GM19035 (cell line): ENCODE data around the gene SMG7.

Source experiments
- ATAC-seq: cut with Tn5 transposase; IDR thresholded peaks from one replicate; pipeline ENCODE4 v1.9.1; 2021; ENCODE audit not compliant: unreplicated experiment

Gene SMG7

DNA sequence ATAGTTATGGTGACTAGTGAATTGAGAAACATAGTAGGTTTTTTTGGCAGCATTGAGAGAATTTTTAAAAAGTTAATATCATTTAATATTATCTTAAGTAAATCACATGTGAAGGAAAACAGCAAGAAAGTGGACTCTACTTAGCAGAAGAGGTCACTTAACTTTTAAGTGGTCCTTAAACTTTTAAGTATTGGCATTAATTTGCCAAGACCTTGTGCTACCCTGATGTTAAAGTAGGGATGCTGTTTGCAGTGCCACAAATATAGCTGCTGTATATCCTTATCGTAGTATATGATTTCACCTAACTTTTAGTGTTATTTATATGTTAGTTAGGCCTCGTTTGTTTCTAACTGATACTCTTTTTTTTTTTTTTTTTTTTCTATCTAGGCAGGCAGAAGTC is 40.2 kb downstream of the SMG7 start:
- no peak for ATAC-seq

DNA sequence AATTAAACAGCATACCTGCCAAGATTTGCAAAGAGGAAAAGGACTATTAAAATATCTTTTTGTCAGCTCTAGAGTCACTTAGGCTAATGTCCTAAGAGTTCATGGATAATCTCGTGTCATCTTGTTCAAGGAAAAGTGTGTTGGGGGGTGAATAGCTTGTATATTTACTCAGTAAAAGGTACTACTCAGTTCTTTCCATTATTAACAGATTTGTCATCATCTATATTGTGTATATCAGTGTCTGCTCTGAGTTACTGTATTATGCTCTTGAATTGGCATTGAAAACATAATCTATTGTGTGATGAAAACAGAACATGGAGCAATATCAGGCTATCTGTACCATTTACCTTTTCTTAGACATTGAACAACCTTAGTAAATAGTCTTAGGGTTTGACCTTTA is 41.9 kb downstream of the SMG7 start:
- ATAC-seq: no peak

DNA sequence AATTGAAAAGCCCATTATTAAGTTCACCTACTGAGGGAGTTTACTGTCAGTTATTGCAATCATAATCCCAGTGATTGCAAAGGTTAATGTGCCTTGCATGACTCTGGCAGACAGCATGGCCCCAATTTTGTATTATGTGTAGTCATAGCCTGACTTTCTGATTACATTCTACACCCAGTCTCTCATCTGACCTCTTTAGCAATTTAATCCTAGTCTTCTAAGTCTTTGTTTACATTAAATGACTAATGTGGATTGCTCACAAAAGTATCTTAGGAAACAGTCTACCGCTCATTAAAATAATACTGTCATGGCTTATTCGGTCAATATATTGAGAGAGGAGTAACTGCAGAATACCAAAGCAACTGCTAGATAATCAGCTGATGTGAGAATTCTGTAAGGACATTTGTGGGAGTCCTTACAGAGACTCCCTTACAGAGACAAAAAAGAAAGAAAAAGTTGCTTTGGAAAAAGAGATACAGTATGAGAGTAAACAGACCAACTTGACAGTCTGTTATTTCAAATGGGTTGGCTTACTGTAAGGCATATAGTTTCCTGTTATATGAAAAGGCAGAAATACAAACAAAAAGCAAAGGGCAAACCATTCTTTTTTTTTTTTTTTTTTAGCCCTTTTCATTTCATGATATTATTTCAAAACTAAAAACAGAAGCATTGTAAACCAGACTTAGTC is 42.8 kb downstream of the SMG7 start:
- no peak for ATAC-seq

DNA sequence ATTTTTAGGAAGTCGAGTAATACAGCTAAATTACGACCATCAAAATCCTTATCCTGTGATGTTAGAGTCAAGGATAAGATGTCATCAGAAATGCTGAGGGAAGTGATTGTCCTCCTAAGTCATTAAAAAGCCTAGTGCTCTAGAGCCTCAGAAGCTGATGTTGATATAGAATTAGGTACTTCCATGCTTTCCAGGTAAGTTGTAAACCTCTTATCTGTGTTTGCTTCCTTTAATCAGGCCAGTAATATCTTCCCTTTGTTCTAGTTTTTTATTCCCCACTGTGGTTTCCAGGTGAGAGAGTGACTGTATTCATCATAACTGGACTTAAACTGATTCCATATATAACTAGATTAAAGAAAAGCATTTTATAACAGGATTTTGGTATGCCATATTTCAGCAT is 44.4 kb downstream of the SMG7 start:
- ATAC-seq: no peak

DNA sequence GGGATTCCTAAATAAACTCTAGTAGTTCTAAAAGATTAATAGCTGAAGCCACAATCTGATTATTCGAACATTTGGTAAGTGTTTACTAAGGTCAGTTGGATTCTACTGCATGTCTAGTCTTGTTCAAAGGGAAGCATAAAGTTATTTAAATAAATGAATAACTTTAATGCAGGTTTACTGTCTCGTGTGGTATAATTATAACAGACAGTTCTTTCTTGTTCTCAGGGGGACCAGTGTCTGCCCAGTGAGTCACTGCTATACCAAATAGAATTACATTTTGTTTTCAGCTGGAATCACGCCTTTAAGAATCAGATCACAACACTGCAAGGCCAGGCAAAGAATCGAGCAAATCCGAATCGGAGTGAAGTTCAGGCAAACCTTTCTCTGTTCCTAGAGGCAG is 45.1 kb downstream of the SMG7 start:
- no peak for ATAC-seq

DNA sequence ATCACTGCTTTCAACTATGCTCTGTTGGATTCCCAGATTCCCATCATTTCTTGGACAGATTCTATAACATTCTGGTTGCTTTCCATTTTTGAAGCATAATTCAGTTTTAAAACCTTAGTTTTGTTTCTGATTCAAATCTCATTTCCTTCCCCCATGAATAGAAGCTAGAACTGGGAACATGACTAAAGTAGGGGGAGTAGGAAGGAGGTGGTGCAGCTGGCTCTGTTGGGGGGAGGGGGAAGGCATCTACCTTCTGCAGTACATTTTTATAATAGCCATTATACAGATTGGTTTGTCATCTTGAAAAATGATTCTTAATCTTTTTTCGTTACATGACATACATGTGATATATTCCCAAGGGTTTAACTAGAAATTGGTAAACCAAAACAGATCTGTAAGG is 48.1 kb downstream of the SMG7 start:
- ATAC-seq: no peak

DNA sequence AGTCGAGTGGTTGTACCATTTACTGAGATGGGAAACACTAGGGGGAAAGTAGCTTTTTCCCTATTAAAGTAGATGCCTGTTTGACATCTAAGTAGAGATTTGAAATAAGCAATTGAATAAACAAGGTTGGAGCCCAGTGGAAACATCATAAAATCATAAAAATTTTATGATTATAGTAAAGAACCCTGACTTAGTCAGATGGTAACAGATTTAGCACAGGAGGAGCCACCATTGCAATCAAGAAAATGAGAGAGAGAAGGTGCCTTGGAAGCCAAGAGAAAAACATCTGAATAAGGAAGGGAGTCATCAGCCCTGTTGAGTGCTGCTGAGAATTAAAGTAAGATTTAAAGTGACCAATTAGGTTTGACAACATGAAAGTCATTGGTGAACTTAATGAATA is 49.8 kb downstream of the SMG7 start:
- ATAC-seq: no peak

DNA sequence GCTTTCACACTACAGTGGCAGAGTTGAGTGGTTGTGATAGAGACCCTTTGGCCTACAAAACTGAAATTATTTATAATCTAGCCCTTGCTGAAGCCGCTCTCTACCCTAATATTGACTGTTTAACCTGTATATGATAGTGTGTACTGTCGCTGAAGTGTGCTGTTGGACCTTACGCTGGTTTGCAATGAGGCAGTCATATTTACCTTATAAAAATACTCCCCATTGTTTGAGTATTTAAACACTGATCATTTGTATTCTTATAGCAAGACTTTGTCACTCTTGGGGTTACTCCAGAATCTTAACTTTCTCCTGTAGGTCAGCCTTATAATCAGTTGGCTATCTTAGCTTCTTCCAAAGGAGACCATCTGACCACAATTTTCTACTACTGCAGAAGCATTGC is 56.3 kb downstream of the SMG7 start:
- ATAC-seq: no peak

DNA sequence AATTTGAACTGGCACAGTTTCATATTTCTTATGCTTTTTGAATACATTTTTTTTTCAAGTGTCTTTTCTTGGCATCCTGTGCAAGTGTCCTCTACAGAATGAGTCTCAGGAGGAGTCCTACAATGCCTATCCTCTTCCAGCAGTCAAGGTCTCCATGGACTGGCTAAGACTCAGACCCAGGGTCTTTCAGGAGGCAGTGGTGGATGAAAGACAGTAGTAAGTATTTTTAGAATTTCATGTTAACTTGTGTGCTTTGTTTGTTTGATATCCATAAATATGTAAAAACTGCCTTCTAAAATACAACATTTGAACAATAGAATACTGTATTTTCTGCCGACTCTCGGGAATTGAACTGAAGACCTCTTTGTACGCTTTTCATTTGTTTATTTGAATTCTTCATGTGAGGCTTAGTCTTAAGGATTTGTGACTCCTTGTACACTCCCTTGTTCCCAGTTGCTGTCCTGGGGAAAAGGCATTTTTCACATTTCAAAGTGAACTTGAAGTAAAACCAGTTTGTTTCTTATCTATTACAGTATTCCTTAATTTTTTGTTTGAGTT is 61.4 kb downstream of the SMG7 start:
- no peak for ATAC-seq

DNA sequence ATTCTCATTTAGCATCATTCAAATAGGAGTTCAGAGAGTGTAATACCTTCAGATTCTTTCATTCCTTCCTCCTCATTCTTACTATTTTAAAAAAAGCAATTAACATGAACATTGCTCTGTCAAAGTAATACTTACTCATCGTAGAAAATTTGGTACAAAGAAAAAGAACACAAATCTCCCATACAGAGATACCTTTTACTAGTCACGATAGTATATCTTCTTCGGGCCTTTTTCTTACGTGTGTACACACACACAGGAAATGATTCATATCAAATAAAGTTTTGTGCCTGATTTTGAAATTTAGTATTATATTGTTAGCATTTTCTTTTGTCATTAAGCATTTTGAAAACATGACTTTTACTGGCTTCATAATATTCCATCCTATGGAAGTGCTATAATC is 65.1 kb downstream of the SMG7 start:
- ATAC-seq: no peak

DNA sequence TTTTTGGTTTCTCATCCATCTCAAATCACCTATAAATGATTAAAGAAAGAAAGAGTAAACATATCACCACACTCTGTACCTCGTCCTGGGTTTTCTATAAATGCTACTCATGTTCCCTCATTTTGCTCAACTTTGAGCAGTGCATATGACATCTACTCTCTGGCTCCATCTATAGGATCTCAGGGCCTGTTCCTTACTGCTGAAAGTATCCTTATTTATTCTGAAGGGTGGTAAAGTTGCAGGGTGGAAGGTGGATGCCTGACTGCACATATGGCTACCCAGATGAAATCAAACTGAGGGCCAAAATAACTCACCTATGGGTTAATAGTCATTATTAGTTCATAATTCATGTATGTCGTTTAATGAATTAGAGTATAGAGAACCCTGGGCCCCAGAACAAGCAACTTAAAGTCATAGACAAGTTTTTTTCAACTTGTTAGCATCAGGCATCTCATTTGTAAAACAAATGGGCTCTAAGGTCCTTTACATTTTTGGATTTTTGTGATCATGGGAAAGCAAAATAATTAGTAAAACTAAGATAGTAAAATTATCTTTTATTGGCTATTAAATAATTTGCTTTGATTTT is 71.4 kb downstream of the SMG7 start:
- no peak for ATAC-seq

DNA sequence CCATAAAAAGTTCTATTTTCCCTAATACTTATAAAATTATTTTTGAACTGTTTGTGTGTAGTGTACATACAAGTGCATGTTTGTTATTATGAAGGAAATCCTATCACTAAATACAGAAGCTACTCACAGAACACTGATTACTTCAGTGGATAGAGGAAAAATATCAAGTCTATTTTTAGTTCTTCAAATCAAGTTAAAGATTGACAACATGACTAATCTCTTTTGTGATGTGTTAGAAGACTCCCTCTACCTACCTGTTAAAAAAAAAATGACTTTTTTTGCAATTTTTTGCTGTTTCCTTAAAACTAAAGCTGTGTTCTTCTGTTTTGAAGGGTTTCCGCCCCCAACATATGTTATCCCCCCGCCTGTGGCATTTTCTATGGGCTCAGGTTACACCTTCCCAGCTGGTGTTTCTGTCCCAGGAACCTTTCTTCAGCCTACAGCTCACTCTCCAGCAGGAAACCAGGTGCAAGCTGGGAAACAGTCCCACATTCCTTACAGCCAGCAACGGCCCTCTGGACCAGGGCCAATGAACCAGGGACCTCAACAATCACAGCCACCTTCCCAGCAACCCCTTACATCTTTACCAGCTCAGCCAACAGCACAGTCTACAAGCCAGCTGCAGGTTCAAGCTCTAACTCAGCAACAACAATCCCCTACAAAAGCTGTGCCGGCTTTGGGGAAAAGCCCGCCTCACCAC is 72.4 kb downstream of the SMG7 start:
- no peak for ATAC-seq

DNA sequence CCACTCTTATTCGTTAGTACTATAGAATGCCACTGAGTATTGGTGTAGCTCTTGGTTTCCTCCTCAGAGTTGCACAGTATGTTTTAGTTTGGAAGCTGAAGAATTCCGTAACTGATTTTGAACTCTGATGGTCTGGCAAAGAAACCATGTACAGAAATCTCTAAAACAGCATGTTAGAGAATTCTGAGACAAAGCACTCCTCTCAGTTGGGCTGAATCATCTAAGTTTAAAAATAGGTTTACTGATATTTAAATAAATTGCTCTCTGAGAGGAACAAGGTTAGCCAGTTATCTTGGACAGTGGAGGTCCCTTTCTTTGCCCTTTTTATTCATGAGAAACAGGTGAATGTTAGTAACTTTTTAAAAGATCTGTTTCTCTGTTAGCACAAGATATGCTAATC is 74.1 kb downstream of the SMG7 start:
- no peak for ATAC-seq

DNA sequence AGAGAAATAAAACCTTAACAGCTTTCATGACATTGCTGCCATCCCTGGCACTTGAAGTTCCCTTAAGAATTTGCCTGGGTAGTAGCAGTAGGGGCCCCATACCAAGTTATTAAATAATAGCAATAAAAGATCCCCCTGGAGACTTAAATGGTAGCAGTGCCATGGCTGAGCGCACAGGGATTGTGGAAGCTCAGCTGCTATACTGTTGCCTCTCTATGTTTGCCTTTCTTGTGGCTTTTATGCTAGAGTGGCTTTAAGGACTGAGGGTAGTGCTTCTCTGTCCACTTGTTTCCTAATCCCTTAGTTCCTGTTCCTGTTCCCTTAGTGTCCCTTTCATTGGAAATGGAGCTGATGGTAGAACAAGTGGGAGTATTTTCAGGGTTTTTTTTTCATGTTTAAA is 75.8 kb downstream of the SMG7 start:
- ATAC-seq: no peak

DNA sequence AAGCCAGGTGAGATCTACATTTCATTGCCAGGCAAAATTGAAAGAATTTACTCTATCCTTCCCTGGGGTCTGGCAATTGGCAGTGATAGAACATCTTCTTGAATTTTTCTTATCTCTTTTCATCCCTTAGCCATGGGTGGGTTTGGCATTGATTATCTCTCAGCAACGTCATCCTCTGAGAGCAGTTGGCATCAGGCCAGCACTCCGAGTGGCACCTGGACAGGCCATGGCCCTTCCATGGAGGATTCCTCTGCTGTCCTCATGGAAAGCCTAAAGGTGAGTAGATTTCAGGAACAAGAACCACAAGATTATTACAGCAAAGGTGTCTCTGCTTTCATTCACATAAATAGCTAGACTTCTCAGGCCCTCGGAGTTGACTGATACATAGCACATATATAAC is 78.6 kb downstream of the SMG7 start:
- ATAC-seq: no peak

DNA sequence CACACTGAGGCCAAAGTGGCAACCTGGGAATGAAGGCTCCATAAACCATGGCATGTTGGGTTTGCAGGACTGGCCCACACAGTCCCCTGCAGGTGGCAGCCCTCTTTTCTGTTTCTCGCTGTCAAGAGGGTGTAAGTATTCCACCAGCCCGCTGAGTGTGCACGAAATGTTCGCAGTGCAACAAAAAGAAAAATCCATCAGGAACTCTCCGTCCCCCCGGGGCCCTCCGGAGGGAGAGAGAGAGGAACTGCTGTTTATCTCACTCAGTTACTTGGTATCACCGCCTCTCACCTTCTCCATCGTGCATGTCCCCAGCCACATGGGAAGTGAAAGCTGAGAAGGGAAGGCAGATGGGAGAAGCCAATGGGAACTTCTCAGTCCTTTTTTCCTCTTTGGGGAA is 79.6 kb downstream of the SMG7 start:
- ATAC-seq: no peak

DNA sequence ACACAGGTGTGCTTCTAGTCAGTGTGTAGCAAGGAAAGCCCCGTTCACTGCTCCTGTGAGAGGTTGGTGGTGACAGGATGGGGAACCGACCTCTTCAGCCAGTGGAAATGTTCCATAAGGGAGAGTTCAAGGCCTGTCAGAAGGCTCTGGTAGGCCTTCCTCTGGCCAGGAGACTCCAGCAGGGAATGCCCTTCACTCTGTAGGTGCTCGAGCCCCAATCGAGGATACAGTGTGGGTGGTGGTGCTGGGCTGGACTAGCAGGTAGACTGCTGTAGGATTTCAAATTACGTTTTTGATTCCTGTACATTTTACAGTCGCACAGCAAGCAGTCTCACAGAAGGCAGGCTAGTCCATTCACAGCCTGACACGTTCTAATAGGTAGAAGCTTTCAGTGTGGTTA is 80.1 kb downstream of the SMG7 start:
- ATAC-seq: no peak

DNA sequence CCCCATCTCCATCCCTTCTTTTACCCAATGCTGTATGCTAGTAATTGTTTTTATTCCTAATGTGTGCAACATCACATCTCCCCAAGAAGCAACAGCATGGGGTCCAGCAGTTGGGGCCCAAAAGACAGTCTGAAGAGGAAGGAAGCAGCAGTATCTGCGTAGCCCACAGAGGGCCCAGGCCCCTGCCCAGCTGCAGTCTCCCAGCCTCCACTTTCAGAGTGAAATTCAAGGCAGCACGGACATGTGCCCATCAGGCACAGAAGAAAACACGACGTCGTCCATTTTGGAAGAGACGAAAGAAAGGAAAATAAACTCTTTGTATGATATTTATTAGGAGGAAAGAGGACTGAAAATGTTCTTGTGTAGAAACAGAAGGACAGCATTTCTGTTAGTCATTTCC is 80.6 kb downstream of the SMG7 start:
- ATAC-seq: no peak

DNA sequence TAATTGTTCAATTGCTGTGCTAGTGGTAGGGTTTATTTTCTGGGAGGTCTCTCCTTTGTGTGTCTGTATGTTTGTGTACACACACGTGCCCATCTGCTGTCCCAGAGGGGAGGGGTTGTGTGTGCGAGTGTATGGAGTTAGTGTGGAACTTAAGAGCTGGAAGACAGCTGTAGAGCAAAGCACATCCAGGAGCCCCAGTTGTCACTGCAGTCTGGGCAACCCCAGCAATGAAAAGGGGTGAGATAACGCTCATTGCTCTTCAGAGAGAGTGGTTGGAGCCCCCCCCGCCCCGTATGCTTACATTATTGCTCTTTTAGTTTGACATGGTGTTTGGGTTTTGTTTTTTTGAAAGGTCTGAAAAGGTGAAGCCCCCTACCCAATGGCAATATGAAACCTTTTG is 81.0 kb downstream of the SMG7 start:
- no peak for ATAC-seq

DNA sequence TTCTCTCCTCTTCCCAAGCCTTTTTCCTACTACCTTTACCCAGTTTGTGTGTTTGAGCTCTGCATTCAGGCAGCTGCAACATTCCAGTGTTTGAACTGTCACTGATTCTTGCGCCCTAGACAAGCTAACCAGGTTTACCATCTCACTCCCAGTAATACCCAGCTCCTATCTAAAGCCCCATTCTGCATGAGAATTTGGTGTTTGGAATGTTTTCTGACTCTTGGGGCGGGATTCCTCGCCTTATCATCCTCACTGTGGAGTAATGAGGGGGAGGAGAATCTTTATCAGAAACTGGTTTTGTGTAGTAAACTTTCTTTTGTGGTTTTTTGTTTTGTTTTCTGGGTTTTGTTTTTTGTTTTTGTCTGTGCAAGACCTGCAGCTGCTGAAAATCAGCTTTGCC is 81.5 kb downstream of the SMG7 start:
- ATAC-seq: no peak

DNA sequence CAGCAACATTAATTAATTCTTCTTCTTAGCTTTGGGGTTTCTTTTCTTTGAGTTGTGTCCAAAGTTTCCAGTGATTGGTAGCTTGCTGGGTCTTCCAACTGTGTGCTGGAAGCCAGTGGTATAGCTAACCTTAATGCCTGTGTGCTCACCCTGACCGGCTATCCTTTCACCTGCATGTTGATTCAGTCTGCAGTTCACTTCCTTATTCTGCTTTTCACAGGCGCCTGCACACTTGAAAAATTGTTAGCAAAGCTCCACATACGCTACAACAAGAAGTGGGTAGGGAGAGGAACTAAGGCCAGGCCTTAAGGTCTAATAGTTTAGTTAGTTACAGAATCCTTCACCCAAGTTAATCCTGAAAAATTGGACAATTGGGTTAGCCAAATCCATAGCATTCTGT is 82.3 kb downstream of the SMG7 start:
- no peak for ATAC-seq

DNA sequence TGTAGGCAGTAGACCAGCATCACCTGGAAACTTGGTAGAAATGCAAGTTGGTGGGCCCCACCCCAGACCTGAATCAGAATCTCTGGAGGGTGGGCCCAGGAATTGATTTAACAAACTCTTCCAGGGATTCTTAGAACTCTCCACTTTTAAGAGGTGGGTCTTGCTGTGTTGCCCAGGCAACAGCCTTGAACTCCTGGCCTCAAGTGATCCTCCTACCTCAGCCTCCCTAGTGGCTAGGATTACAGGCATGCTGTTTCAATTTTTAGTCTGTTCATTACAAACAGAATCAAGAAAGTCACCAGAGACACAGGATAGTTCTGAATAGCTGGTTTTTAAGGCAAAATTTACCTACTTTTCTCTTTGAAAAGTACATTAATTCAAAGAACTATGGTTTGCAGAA is 86.8 kb downstream of the SMG7 start:
- ATAC-seq: no peak
